HepG2 (cell line): Measurements from ENCODE around the gene VCP. TPM values are rescaled to one million over a fixed set of nuclear protein-coding genes. Genes with fewer than 3 reads are reported as not detected.

ENCODE experiments used
- ATRX ChIP-seq: sonication (generic); formaldehyde crosslinking; IDR thresholded peaks from 2 replicates; pipeline ENCODE4 v1.4.0; 2020; ENCODE audit warnings: missing genetic modification reagents, borderline replicate concordance
- EEA1 ChIP-seq: sonication (generic); formaldehyde crosslinking; IDR thresholded peaks from 2 replicates; pipeline ENCODE4 v1.5.1; 2020; ENCODE audit warnings: mild to moderate bottlenecking, missing genetic modification reagents, borderline replicate concordance
- HNRNPK ChIP-seq: fragments of 200-400 bp; formaldehyde crosslinking; IDR thresholded peaks from 2 replicates; pipeline ENCODE4 v1.6.1; 2018; ENCODE audit warnings: low read length, low read depth, moderate library complexity, mild to moderate bottlenecking; ENCODE audit not compliant: poor library complexity, severe bottlenecking
- MZF1 ChIP-seq: sonication (generic); formaldehyde crosslinking; IDR thresholded peaks from 2 replicates; pipeline ENCODE4 v1.8.1; 2023; ENCODE audit warnings: mild to moderate bottlenecking, missing genetic modification reagents, borderline replicate concordance
- NCOA5 ChIP-seq: sonication (generic); formaldehyde crosslinking; IDR thresholded peaks from 2 replicates; pipeline ENCODE4 v1.4.0; 2020; ENCODE audit warnings: missing genetic modification reagents
- NR2C2 ChIP-seq: sonication (generic); formaldehyde crosslinking; IDR thresholded peaks from 2 replicates; pipeline ENCODE4 v1.4.0; 2020; ENCODE audit warnings: missing genetic modification reagents, mild to moderate bottlenecking, moderate library complexity, borderline replicate concordance
- RNF2 ChIP-seq: fragments of 450-650 bp; conservative IDR thresholded peaks from 2 replicates; pipeline ENCODE4 v1.6.1; 2016; ENCODE audit warnings: low read depth
- SIN3A ChIP-seq: IDR thresholded peaks from 2 replicates; pipeline ENCODE4 v1.6.1; 2011; ENCODE audit warnings: low read depth, mild to moderate bottlenecking, control low read depth, low read length, borderline replicate concordance
- TCF7 ChIP-seq: sonication (generic); IDR thresholded peaks from 2 replicates; pipeline ENCODE4 v1.6.1; 2016; ENCODE audit warnings: antibody characterized with exemption, low read depth
- ZNF547 ChIP-seq: sonication (generic); formaldehyde crosslinking; IDR thresholded peaks from 2 replicates; pipeline ENCODE4 v1.5.1; 2020; ENCODE audit warnings: mild to moderate bottlenecking, missing genetic modification reagents
- ZNF660 ChIP-seq: sonication (generic); formaldehyde crosslinking; IDR thresholded peaks from 2 replicates; pipeline ENCODE4 v1.5.1; 2020; ENCODE audit warnings: mild to moderate bottlenecking, low read depth, missing genetic modification reagents, borderline replicate concordance
- ZNF713 ChIP-seq: sonication (generic); formaldehyde crosslinking; IDR thresholded peaks from 2 replicates; pipeline ENCODE4 v1.4.0; 2020; ENCODE audit warnings: mild to moderate bottlenecking, missing genetic modification reagents
- polyA plus RNA-seq, 8 experiments: library from polyadenylated mRNA; depleted of rRNA in 3 of 8; stranded (reverse) in 7 of 8; unstranded in 1 of 8; fragments of >200 nt; fragmentation: Illumina TruSeq in 4 of 8; extraction: Trizol in 4 of 8; gene quantifications; 2 replicates each; pipeline versions ENCODE4 v1.2.1 to v1.2.3, GENCODE V29; 2011 to 2016; ENCODE audit warnings: low read depth in 4 of 8, missing spikeins in 1 of 8, mixed read lengths in 1 of 8; ENCODE audit not compliant: insufficient read depth in 1 of 8
- total RNA-seq, 5 experiments: library from RNA; depleted of rRNA; stranded (reverse); fragments of >200 nt; fragmentation: Illumina TruSeq; extraction: Trizol; gene quantifications; 2 replicates each; pipeline ENCODE4 v1.2.3, GENCODE V29; 2016; ENCODE audit warnings: low read depth in 1 of 5
- TF ChIP-seq, protein P1 (sequence below): sonication (generic); formaldehyde crosslinking; IDR thresholded peaks from 2 replicates; pipeline ENCODE4 v1.4.0; 2020; ENCODE audit warnings: missing genetic modification reagents; ENCODE audit errors: not compliant biosample characterization
- TF ChIP-seq, protein P2 (sequence below): sonication (generic); formaldehyde crosslinking; IDR thresholded peaks from 2 replicates; pipeline ENCODE4 v1.4.0; 2020; ENCODE audit warnings: missing genetic modification reagents
- TF ChIP-seq, protein P3 (sequence below): sonication (generic); formaldehyde crosslinking; IDR thresholded peaks from 2 replicates; pipeline ENCODE4 v1.4.0; 2020; ENCODE audit warnings: missing genetic modification reagents
- TF ChIP-seq, protein P4 (sequence below): sonication (generic); formaldehyde crosslinking; IDR thresholded peaks from 2 replicates; pipeline ENCODE4 v1.5.1; 2020; ENCODE audit warnings: mild to moderate bottlenecking, missing genetic modification reagents, borderline replicate concordance
- TF ChIP-seq, protein P5 (sequence below): sonication (generic); formaldehyde crosslinking; conservative IDR thresholded peaks from 2 replicates; pipeline ENCODE4 v1.8.1; 2023; ENCODE audit warnings: missing genetic modification reagents

VCP gene
- total and polyA plus RNA-seq, 2 of the 13 experiments (the other 11 are each of a cell fraction or from before 2014, with no cell fraction given), result 143 to 391 TPM

DNA sequence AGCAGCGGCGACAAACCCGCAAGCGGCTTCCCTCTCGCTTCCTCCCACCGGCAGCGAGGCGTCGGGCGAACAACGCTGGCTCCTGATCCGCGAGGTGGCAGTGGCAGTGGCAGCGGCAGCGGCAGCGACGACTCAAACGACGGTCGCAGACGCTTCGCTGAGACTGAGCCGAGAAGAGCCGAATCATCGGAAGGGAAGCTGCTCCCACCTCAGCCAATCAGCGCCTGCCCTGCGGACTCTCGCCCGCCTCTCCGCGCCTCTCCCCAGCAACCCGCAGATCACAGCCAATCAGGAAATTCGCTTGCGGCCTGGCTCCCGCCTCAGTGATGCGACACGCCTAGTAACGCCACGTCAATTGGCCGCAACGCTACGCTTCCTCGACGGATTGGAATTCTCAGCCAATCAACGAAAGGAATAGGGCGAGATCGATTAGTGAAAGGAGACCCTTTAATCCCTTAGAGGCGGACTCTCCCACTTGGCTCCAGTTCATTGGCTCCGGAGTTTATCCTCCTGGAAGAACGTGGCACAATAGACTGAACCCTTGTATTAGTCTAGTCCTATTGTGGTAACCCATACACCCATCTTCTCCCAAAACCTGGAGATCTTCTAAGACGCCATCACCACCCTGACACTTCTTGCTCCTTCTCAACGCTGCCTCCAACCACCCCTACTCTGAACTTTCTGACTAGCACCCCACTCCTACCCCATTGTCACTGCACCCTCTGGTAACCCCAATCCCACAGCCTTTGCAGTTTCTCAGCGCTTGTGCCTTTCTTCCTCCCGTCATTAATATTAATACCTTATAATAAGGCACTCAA lies at the start of gene VCP (continued):
- no peak; the same call in 1 of the 2 replicates for TF ChIP-seq NR2C2 (CRISPR knock-in tag)
- TF ChIP-seq RNF2, result no peak; the same call in 1 of the 2 replicates
- TF ChIP-seq HNRNPK, result no peak
- TF ChIP-seq EEA1 (CRISPR knock-in tag), result no peak
- TF ChIP-seq, protein P1, sequence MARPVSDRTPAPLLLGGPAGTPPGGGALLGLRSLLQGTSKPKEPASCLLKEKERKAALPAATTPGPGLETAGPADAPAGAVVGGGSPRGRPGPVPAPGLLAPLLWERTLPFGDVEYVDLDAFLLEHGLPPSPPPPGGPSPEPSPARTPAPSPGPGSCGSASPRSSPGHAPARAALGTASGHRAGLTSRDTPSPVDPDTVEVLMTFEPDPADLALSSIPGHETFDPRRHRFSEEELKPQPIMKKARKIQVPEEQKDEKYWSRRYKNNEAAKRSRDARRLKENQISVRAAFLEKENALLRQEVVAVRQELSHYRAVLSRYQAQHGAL (CRISPR knock-in tag), result no peak
- TF ChIP-seq ZNF547 (CRISPR knock-in tag), result no peak; the same call in 1 of the 2 replicates
- no peak for TF ChIP-seq ATRX
- no peak for TF ChIP-seq ZNF660 (CRISPR knock-in tag)
- TF ChIP-seq ZNF713, result no peak
- TF ChIP-seq, protein P2, sequence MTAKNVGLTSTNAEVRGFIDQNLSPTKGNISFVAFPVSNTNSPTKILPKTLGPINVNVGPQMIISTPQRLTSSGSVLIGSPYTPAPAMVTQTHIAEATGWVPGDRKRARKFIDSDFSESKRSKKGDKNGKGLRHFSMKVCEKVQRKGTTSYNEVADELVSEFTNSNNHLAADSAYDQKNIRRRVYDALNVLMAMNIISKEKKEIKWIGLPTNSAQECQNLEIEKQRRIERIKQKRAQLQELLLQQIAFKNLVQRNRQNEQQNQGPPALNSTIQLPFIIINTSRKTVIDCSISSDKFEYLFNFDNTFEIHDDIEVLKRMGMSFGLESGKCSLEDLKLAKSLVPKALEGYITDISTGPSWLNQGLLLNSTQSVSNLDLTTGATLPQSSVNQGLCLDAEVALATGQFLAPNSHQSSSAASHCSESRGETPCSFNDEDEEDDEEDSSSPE (CRISPR knock-in tag), result peak; percentile 65
- 0 out of 2 replicates have a peak, but pooled peaks have one; percentile 14 for TF ChIP-seq NCOA5 (CRISPR knock-in tag)
- TF ChIP-seq, protein P3, sequence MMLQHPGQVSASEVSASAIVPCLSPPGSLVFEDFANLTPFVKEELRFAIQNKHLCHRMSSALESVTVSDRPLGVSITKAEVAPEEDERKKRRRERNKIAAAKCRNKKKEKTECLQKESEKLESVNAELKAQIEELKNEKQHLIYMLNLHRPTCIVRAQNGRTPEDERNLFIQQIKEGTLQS (CRISPR knock-in tag), result no peak
- no peak for TF ChIP-seq MZF1 (CRISPR knock-in tag)
- no peak for TF ChIP-seq SIN3A
- TF ChIP-seq, protein P4, sequence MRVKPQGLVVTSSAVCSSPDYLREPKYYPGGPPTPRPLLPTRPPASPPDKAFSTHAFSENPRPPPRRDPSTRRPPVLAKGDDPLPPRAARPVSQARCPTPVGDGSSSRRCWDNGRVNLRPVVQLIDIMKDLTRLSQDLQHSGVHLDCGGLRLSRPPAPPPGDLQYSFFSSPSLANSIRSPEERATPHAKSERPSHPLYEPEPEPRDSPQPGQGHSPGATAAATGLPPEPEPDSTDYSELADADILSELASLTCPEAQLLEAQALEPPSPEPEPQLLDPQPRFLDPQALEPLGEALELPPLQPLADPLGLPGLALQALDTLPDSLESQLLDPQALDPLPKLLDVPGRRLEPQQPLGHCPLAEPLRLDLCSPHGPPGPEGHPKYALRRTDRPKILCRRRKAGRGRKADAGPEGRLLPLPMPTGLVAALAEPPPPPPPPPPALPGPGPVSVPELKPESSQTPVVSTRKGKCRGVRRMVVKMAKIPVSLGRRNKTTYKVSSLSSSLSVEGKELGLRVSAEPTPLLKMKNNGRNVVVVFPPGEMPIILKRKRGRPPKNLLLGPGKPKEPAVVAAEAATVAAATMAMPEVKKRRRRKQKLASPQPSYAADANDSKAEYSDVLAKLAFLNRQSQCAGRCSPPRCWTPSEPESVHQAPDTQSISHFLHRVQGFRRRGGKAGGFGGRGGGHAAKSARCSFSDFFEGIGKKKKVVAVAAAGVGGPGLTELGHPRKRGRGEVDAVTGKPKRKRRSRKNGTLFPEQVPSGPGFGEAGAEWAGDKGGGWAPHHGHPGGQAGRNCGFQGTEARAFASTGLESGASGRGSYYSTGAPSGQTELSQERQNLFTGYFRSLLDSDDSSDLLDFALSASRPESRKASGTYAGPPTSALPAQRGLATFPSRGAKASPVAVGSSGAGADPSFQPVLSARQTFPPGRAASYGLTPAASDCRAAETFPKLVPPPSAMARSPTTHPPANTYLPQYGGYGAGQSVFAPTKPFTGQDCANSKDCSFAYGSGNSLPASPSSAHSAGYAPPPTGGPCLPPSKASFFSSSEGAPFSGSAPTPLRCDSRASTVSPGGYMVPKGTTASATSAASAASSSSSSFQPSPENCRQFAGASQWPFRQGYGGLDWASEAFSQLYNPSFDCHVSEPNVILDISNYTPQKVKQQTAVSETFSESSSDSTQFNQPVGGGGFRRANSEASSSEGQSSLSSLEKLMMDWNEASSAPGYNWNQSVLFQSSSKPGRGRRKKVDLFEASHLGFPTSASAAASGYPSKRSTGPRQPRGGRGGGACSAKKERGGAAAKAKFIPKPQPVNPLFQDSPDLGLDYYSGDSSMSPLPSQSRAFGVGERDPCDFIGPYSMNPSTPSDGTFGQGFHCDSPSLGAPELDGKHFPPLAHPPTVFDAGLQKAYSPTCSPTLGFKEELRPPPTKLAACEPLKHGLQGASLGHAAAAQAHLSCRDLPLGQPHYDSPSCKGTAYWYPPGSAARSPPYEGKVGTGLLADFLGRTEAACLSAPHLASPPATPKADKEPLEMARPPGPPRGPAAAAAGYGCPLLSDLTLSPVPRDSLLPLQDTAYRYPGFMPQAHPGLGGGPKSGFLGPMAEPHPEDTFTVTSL (CRISPR knock-in tag), result no peak; the same call in 1 of the 2 replicates
- TF ChIP-seq TCF7, result no peak
- TF ChIP-seq, protein P5, sequence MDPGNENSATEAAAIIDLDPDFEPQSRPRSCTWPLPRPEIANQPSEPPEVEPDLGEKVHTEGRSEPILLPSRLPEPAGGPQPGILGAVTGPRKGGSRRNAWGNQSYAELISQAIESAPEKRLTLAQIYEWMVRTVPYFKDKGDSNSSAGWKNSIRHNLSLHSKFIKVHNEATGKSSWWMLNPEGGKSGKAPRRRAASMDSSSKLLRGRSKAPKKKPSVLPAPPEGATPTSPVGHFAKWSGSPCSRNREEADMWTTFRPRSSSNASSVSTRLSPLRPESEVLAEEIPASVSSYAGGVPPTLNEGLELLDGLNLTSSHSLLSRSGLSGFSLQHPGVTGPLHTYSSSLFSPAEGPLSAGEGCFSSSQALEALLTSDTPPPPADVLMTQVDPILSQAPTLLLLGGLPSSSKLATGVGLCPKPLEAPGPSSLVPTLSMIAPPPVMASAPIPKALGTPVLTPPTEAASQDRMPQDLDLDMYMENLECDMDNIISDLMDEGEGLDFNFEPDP (CRISPR knock-in tag), result no peak
